DOHH2 (cell line): ENCODE data around the gene KLHL42.
"Not testable (repeated sequence)": the region's sequence is repeated elsewhere in the genome, so short reads cannot be mapped to it uniquely, and the experiment has no call there.

Experiments used
- H3F3A ChIP-seq: fragments of 200-600 bp; sonication (generic), shearing (Covaris generic); 2 replicates; pipeline ENCODE4 v1.6.0; 2016; ENCODE audit warnings: antibody characterized with exemption, mild to moderate bottlenecking; ENCODE audit not compliant: control insufficient read depth, insufficient read depth
- H3K27ac ChIP-seq: fragments of 200-600 bp; sonication (generic); 2 replicates; pipeline ENCODE4 v1.5.1; 2014; ENCODE audit warnings: low read depth, mild to moderate bottlenecking, low read length, moderate library complexity
- H3K27me3 ChIP-seq: fragments of 200-600 bp; sonication (generic); 2 replicates; pipeline ENCODE4 v1.6.1; 2014; ENCODE audit warnings: mild to moderate bottlenecking, low read length, mixed read lengths; ENCODE audit not compliant: control insufficient read depth
- H3K36me3 ChIP-seq: fragments of 200-600 bp; sonication (generic); 2 replicates; pipeline ENCODE4 v1.6.1; 2014; ENCODE audit warnings: mild to moderate bottlenecking, low read length, moderate library complexity, mixed read lengths; ENCODE audit not compliant: control insufficient read depth
- H3K4me1 ChIP-seq: fragments of 200-600 bp; sonication (generic); 2 replicates; pipeline ENCODE4 v1.6.1; 2014; ENCODE audit warnings: mild to moderate bottlenecking, low read length, mixed read lengths; ENCODE audit not compliant: control insufficient read depth
- H3K4me2 ChIP-seq: fragments of 200-600 bp; sonication (generic); 2 replicates; pipeline ENCODE4 v1.6.0; 2014; ENCODE audit warnings: mild to moderate bottlenecking, low read length, moderate library complexity
- H3K4me3 ChIP-seq: fragments of 200-600 bp; sonication (generic); 2 replicates; pipeline ENCODE4 v1.5.1; 2014; ENCODE audit warnings: mild to moderate bottlenecking, low read length, mixed read lengths
- H3K79me2 ChIP-seq: fragments of 200-600 bp; sonication (generic); 2 replicates; pipeline ENCODE4 v1.6.1; 2014; ENCODE audit warnings: mild to moderate bottlenecking, low read length, mixed read lengths; ENCODE audit not compliant: control insufficient read depth
- H3K9me2 ChIP-seq: fragments of 200-600 bp; sonication (generic); replicated peaks from 2 replicates; pipeline ENCODE4 v1.6.1; 2014; ENCODE audit warnings: mild to moderate bottlenecking, low read length, mixed read lengths; ENCODE audit not compliant: control insufficient read depth
- H3K9me3 ChIP-seq: fragments of 200-600 bp; sonication (generic); 2 replicates; pipeline ENCODE4 v1.6.1; 2014; ENCODE audit warnings: antibody characterized with exemption, low read length, mixed read lengths; ENCODE audit not compliant: control insufficient read depth, insufficient read depth
- H4K20me1 ChIP-seq: fragments of 200-600 bp; sonication (generic); 2 replicates; pipeline ENCODE4 v1.6.0; 2014; ENCODE audit warnings: low read depth, mild to moderate bottlenecking, antibody characterized with exemption, low read length, moderate library complexity; ENCODE audit not compliant: control insufficient read depth, insufficient read depth
- EZH2phosphoT487 ChIP-seq: fragments of 200-600 bp; sonication (generic); IDR thresholded peaks from 2 replicates; pipeline ENCODE4 v1.6.1; 2017; ENCODE audit warnings: borderline replicate concordance, mild to moderate bottlenecking, antibody characterized with exemption, low read length, moderate library complexity, mixed read lengths
- TF ChIP-seq, protein P1 (sequence below): fragments of 200-600 bp; sonication (generic); IDR thresholded peaks from one replicate; pipeline ENCODE4 v1.5.1; 2014; ENCODE audit warnings: antibody characterized with exemption, mild to moderate bottlenecking, low read depth, low read length; ENCODE audit not compliant: poor library complexity, severe bottlenecking

KLHL42 gene

DNA sequence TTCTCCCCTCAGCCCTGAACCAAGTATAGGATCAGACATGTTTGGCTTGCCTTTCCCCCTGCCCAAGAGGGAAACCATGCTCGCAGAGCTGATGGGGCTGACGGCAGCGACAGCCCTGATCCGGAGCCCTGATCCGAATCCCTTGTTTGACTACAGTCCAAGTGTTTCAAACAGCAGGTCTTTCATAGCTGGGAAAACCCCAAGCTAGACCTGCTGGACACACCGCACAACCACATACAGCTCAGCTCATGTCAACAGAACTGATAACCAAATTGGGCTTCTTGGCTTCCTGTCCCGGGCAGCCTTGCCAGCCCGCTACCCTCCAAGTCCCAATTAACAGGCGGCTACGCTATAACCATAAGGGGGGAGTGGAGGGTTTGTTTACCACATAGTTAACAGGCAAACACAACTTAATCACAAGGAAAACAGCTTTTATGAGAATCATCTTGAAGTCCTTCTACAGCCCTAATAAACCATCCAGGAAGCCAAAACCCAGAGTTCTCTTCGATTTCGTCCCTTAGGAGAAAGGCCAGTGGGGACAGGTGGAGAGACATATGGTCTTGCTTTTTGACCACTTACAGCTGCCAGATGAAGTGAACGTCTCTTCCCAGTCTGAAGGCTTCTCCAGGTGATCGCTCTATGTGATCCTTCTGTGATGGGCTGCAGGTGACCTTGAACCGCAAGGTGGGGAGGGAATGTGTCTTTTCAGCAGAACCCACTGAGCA lies 64.5 kb downstream of the KLHL42 start:
- H3F3A ChIP-seq = no peaks in the 10 kb centered on the region
- H3K9me3 ChIP-seq = no peaks in the 10 kb centered on the region
- TF ChIP-seq EZH2phosphoT487 = no peak
- TF ChIP-seq, protein P1, sequence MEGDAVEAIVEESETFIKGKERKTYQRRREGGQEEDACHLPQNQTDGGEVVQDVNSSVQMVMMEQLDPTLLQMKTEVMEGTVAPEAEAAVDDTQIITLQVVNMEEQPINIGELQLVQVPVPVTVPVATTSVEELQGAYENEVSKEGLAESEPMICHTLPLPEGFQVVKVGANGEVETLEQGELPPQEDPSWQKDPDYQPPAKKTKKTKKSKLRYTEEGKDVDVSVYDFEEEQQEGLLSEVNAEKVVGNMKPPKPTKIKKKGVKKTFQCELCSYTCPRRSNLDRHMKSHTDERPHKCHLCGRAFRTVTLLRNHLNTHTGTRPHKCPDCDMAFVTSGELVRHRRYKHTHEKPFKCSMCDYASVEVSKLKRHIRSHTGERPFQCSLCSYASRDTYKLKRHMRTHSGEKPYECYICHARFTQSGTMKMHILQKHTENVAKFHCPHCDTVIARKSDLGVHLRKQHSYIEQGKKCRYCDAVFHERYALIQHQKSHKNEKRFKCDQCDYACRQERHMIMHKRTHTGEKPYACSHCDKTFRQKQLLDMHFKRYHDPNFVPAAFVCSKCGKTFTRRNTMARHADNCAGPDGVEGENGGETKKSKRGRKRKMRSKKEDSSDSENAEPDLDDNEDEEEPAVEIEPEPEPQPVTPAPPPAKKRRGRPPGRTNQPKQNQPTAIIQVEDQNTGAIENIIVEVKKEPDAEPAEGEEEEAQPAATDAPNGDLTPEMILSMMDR = no peak
- H3K9me2 ChIP-seq = no peaks in the 10 kb centered on the region
- H3K27ac ChIP-seq = no peak overlapping the region
- H3K27me3 ChIP-seq = no peaks in the 10 kb centered on the region
- H3K36me3 ChIP-seq = no peaks in the 10 kb centered on the region
- H3K79me2 ChIP-seq = no peaks in the 10 kb centered on the region
- no peak overlapping the region for H3K4me2 ChIP-seq
- H3K4me1 ChIP-seq = 0 out of 2 replicates have a peak, but pooled peaks cover 2% of the 10 kb centered on the region
- no peaks in the 10 kb centered on the region for H4K20me1 ChIP-seq
- no peak overlapping the region for H3K4me3 ChIP-seq

DNA sequence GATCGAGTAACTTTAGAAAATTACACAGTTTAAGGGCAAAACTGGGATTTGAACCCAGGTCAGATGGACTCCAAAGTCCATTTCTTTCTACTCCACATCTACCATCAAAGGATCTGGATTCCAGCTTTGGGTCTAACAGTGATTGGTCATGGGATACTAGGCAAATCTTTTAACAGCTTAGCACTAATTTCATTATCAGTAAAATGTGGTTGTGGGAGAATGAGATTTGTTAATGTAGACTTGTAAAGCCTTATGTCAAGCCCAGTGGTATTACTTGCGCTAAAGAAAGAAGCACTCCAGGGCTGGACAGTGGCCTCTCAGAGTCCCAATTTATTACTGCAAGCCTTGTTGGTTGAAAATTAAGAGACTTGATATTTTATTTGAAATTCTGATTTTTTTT lies 65.2 kb downstream of the KLHL42 start:
- no peak overlapping the region for H3K4me2 ChIP-seq
- H4K20me1 ChIP-seq = no peaks in the 10 kb centered on the region
- H3K79me2 ChIP-seq = no peaks in the 10 kb centered on the region
- TF ChIP-seq, protein P1 = no peak
- no peak for TF ChIP-seq EZH2phosphoT487
- no peaks in the 10 kb centered on the region for H3K36me3 ChIP-seq
- no peaks in the 10 kb centered on the region for H3F3A ChIP-seq
- H3K9me3 ChIP-seq = no peaks in the 10 kb centered on the region
- no peak overlapping the region for H3K4me3 ChIP-seq
- no peaks in the 10 kb centered on the region for H3K9me2 ChIP-seq
- H3K27ac ChIP-seq = no peak overlapping the region
- H3K4me1 ChIP-seq = 0 out of 2 replicates have a peak, but pooled peaks cover 2% of the 10 kb centered on the region
- H3K27me3 ChIP-seq = no peaks in the 10 kb centered on the region

DNA sequence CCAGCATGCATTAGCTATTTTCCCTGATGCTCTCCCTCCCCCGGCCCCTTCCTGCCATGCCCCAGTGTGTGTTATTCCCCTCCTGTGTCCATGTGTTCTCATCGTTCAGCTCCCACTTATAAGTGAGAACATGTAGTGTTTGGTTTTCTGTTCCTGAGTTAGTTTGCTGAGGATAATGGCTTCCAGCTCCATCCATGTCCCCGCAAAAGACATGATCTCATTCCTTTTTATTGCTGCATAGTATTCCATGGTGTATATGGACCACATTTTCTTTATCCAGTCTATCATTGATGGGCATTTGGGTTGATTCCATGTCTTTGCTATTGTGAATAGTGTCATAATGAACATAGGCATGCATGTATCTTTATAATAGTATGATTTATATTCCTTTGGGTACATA lies 65.7 kb downstream of the KLHL42 start:
- H3K4me3 ChIP-seq, H3K27me3 ChIP-seq, H3K9me2 ChIP-seq, H3K27ac ChIP-seq, H3F3A ChIP-seq, H3K4me2 ChIP-seq, H3K4me1 ChIP-seq, H4K20me1 ChIP-seq, H3K79me2 ChIP-seq, H3K9me3 ChIP-seq, H3K36me3 ChIP-seq: not testable (repeated sequence)

DNA sequence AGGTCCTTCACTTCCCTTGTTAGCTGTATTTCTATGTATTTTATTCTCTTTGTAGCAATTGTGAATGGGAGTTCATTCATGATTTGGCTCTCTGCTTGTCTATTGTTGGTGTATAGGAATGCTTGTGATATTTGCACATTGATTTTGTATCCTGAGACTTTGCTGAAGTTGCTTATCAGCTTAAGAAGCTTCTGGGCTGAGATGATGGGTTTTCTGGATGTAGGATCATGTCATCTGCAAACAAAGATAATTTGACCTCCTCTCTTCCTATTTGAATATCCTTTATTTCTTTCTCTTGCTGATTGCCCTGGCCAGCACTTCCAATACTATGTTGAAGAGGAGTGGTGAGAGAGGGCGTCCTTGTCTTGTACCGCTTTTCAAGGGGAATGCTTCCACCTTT lies 67.3 kb downstream of the KLHL42 start:
- not testable (repeated sequence) for H4K20me1 ChIP-seq, H3K4me2 ChIP-seq, H3F3A ChIP-seq, H3K36me3 ChIP-seq, H3K27ac ChIP-seq, H3K4me3 ChIP-seq, H3K27me3 ChIP-seq, H3K79me2 ChIP-seq, H3K9me3 ChIP-seq, H3K9me2 ChIP-seq, H3K4me1 ChIP-seq
